HG02588 (cell line): Measurements from ENCODE around the gene DCDC2C.

Source experiments
- ATAC-seq: cut with Tn5 transposase; IDR thresholded peaks from one replicate; pipeline ENCODE4 v1.9.1; 2021; ENCODE audit warnings: mild to moderate bottlenecking, moderate library complexity; ENCODE audit not compliant: unreplicated experiment

DCDC2C gene

GRCh38 chr2:3672861-3673678, 30.3 kb upstream of the DCDC2C start:
- no peak for ATAC-seq

DNA sequence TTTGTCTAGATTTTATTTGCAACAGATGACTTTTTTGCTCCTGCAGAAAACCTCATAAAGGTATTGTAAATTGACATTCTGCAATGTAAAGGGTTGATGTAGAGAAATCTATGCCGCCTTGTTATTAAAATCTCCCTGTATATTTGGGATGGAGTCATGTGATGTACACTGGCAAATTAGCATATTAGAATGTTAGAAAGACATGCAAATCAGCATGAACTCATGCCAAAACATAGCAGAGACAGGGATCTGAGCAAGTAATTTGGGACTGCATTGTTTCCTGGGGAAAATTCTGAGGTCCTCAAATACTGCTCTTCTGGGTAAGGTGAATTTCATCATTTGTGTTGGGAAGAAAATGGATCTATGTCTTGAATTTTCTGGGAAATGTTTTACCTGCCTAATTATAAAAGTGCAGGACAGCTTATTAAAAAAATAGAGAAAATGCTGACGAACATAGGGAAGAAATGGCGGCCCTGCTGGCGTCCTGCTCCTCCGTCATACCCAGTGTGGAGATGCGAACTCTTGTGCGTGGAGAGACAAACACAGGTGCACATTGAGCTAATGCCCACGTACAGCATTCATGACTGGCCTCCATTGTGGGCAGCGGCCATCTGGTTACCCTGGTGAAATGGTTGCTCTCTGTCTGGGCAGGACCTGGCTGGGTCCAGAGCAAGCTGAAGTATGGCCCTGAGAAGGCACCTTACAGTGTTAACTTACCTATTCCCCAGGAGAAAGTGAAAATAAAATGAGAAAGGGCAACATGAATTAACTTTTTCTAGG, 29.1 kb upstream of the DCDC2C start:
- ATAC-seq = no peak

GRCh38 chr2:3675687-3676086, 27.7 kb upstream of the DCDC2C start:
- no peak for ATAC-seq

GRCh38 chr2:3677436-3677835, 25.9 kb upstream of the DCDC2C start:
- no peak for ATAC-seq

DNA sequence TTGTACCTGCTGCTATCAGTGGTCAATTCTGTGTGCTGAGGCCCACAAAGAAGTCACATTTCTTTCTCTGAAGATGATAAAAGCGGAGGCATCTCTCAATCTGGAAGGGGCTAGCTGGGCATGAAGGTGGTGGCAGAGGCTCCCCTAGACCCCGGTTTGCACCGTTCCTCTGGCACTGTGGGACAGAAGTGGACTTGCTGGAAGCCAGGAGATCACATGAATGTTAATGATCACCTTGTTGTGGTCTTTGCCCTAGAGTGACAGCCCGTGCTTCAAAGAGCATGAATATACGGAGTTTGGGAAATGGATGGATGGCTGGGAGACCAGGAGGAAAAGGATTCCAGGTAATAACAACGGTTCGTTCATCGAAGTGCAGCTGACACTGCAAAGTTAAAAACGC, 25.2 kb upstream of the DCDC2C start:
- ATAC-seq = no peak

DNA sequence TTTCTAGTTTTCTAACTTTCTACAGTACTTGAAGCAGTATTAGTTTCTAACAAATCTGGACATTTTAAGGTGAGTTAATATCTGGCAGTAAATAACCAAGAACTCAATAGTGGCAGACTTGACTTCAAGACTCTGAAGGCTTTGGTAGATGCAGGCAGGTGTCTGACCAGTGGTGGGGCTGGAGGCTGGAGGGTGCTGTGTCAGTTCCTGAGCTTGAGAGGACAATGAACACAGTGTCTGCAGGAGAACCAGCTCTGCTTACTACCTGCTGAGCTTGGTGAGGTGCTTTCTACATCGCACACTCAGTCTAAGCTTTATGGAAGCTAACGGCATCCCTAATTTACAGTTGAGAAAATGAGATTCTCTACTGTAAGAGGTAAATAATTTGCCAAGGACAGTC, 24.2 kb upstream of the DCDC2C start:
- ATAC-seq = no peak

GRCh38 chr2:3679616-3680393, 23.6 kb upstream of the DCDC2C start:
- ATAC-seq = no peak

- ATAC-seq = no peak
These were observed 22.6 kb upstream of the DCDC2C start for GRCh38 chr2:3680548-3681345.

GRCh38 chr2:3681625-3682024, 21.8 kb upstream of the DCDC2C start:
- ATAC-seq = no peak

DNA sequence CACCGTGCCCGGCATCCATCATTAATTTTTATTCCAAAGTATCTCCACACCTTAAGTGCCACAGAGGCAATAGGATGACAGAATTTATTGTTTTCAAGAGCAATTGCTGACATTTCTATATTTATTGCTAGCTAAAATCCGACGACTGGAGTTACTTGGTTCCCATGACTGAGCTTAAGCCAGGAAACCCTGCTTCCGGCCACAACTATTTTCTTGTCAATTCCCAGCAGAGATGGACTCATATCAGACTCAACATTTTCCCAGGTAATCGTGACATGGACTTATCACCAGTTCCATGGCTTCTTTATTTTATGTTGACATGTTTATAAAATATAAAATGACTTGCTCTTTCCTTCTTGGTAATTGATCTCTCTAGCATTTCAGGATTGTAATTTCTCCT, 20.6 kb upstream of the DCDC2C start:
- no peak for ATAC-seq

GRCh38 chr2:3683748-3684454, 19.5 kb upstream of the DCDC2C start:
- no peak for ATAC-seq

GRCh38 chr2:3689998-3690748, 13.2 kb upstream of the DCDC2C start:
- no peak for ATAC-seq

- no peak for ATAC-seq
These were observed 11.0 kb upstream of the DCDC2C start for GRCh38 chr2:3692375-3692774.

- ATAC-seq = no peak
These were observed 6.8 kb upstream of the DCDC2C start for GRCh38 chr2:3696545-3696944.

- no peak for ATAC-seq
These were observed 2.3 kb upstream of the DCDC2C start for GRCh38 chr2:3701071-3701470.

- no peak for ATAC-seq
These were observed 481 bp downstream of the DCDC2C start for GRCh38 chr2:3703757-3704355.

DNA sequence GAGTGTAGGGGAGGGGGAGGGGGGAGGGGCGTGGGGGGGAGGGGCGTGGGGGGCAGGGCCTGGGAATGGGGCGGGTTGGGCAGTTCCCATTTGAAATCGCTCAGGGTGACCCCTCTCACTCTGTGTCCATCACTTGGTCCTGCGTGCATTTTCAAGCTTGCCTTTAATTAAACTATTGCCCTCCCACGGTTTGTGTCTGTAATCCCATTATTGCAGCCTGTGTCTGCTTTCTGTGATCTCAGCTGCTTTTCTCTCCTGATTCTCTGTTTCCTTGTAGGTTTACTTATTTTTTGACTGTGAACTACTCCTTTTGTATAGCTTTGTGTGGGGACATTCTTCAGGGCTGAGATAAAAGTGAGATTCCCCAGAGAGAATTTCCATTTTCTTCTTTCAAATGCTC, 1.3 kb downstream of the DCDC2C start:
- ATAC-seq = no peak

- ATAC-seq = no peak
These were observed 2.4 kb downstream of the DCDC2C start for GRCh38 chr2:3705782-3706181.

GRCh38 chr2:3706892-3707291, 3.5 kb downstream of the DCDC2C start:
- ATAC-seq = no peak
